Left lung (tissue), 10 donors: ENCODE data around the gene WWOX. TPM values are rescaled to one million over a fixed set of nuclear protein-coding genes. Genes with fewer than 3 reads are reported as not detected.

Experiments used
- ATAC-seq: fragments of 200-7000 bp; cut with Tn5 transposase; one replicate; pipeline ENCODE4 v1.9.1; 2020; ENCODE audit warnings: moderate library complexity
- DNase-seq, 4 donors: peaks; one replicate each; pipeline ENCODE4 v3.0.0-alpha.2; 2013 to 2020
- H3K27ac ChIP-seq, 2 donors: fragments of 200-600 bp; sonication (generic) in 1 of 2; one replicate each; pipeline versions ENCODE4 v1.5.0 to v1.8.0; 2020 to 2021
- H3K27me3 ChIP-seq, 2 donors: fragments of 200-600 bp; sonication (generic) in 1 of 2; one replicate each; pipeline versions ENCODE4 v1.5.0 to v1.8.0; 2020 to 2021
- H3K36me3 ChIP-seq, 2 donors: fragments of 200-600 bp; sonication (generic) in 1 of 2; one replicate each; pipeline versions ENCODE4 v1.5.0 to v1.8.0; 2020 to 2021
- H3K4me1 ChIP-seq, 2 donors: fragments of 200-600 bp; one replicate each; pipeline ENCODE4 v1.8.0; 2021
- H3K4me3 ChIP-seq, 2 donors: fragments of 200-600 bp; sonication (generic) in 1 of 2; one replicate each; pipeline versions ENCODE4 v1.5.0 to v1.8.0; 2020 to 2021; ENCODE audit warnings: mild to moderate bottlenecking in 1 of 2
- H3K9me3 ChIP-seq, 2 donors: fragments of 200-600 bp; sonication (generic) in 1 of 2; one replicate each; pipeline versions ENCODE4 v1.5.0 to v1.8.0; 2020 to 2021
- intact Hi-C, 2 donors: fragments of 100-400 bp; cut with DNase I; formaldehyde crosslinking; loops; one replicate each; pipeline versions ENCODE4 v1.11.2 to v1.14.2; 2022
- polyA plus RNA-seq, 6 donors: library from polyadenylated mRNA; unstranded; fragments of 120-200 nt; gene quantifications; one replicate each; pipeline ENCODE4 v1.2.1, GENCODE V29; 2013; ENCODE audit not compliant: insufficient read length in 6 of 6
- total RNA-seq, 2 donors: library from RNA; stranded (reverse); fragmentation: NEBNext Ultra II Directional; extraction: Animal tissue kit (Norgen Biotek cat#: 25700); gene quantifications; one replicate each; pipeline ENCODE4 v1.2.1, GENCODE V29; 2021
- TF ChIP-seq, protein P1 (sequence below), 2 donors: fragments of 200-600 bp; sonication (generic) in 1 of 2; IDR thresholded peaks; one replicate each; pipeline versions ENCODE4 v1.5.0 to v1.8.0; 2021; ENCODE audit warnings: antibody characterized with exemption in 2 of 2
- donor health status: DM: no; HTN: yes; CAD: no.
- donor health status: DM: no; HTN: no; CAD: no.

WWOX gene
- total and polyA plus RNA-seq, 8 donors, result 17.2 to 40.3 (median 30.8) TPM

DNA sequence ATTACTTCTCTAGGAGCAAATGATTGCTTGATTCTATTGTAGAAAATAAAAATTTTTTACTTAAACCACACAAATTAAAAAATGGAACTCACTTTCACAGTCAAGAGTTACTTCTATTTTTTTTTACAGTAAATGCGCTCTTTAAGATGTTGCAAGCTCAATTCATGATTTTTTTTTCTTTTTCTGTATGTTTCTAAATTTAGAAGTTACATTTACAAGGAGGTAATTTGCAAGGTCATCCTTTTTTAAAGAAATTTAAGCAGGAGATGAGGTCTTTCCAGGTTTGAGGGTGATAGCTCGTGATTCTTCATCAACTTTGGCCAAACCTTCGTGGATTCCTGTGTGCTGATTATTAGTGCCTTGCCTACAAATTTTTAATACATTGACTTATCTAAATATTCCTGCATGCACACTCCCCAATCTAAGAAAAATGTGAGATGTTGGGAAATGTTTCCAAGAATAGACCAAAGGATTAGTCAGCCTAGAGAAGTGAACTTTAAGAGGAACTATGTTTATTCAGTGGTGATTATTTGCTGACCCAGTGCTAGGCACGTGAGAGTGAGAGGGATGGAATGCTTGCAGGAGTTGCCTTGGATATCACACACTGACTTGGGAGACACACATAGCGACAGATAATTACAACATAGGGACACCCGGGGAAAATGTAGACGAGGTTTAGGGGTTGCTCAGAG, 1071.2 kb downstream of the WWOX start:
- peaks cover 0 to 5% of the 10 kb centered on the region in 2 donors for H3K9me3 ChIP-seq
- no peaks in the 10 kb centered on the region for H3K27me3 ChIP-seq
- peaks cover 19 to 33% of the 10 kb centered on the region in 2 donors for H3K4me1 ChIP-seq
- intact Hi-C loops, result no loop called here
- peak; percentile 86 for ATAC-seq
- peak overlapping the region; percentile 5 to 54 for H3K27ac ChIP-seq
- TF ChIP-seq, protein P1, sequence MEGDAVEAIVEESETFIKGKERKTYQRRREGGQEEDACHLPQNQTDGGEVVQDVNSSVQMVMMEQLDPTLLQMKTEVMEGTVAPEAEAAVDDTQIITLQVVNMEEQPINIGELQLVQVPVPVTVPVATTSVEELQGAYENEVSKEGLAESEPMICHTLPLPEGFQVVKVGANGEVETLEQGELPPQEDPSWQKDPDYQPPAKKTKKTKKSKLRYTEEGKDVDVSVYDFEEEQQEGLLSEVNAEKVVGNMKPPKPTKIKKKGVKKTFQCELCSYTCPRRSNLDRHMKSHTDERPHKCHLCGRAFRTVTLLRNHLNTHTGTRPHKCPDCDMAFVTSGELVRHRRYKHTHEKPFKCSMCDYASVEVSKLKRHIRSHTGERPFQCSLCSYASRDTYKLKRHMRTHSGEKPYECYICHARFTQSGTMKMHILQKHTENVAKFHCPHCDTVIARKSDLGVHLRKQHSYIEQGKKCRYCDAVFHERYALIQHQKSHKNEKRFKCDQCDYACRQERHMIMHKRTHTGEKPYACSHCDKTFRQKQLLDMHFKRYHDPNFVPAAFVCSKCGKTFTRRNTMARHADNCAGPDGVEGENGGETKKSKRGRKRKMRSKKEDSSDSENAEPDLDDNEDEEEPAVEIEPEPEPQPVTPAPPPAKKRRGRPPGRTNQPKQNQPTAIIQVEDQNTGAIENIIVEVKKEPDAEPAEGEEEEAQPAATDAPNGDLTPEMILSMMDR (IDR thresholded peaks at IDR 0.05), result no peak
- peak in 1 of 4 donors; percentile 78 for DNase-seq
- no peak overlapping the region for H3K4me3 ChIP-seq
- H3K36me3 ChIP-seq, result no peaks in the 10 kb centered on the region

DNA sequence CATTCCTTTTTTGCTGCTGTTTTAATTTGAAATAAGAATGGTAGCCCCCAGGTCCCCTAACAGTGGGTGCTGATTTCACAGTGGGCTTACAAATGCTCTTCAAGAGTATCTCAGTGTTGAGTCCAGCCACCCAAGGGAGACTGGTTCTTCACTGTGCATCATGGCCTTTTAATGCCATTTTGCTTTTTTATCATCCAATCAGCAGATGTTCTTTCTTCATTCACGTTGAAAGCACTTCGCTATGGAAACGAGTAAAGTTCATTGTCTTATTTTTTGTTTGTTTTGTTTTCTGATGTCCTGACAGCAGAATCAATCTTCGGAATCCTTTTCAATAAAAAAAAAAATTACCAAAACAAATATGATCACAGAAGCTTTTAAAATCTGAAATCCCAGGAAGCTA, 1072.0 kb downstream of the WWOX start:
- H3K36me3 ChIP-seq, result no peaks in the 10 kb centered on the region
- TF ChIP-seq, protein P1 (IDR thresholded peaks at IDR 0.05), result no peak
- H3K4me3 ChIP-seq, result no peak overlapping the region
- H3K27me3 ChIP-seq, result no peaks in the 10 kb centered on the region
- H3K4me1 ChIP-seq, result peaks cover 19 to 33% of the 10 kb centered on the region in 2 donors
- H3K9me3 ChIP-seq, result peaks cover 0 to 5% of the 10 kb centered on the region in 2 donors
- ATAC-seq (no peak), DNase-seq (no peak)
- peak overlapping the region; percentile 5 to 54 for H3K27ac ChIP-seq
- intact Hi-C loops, result no loop called here

DNA sequence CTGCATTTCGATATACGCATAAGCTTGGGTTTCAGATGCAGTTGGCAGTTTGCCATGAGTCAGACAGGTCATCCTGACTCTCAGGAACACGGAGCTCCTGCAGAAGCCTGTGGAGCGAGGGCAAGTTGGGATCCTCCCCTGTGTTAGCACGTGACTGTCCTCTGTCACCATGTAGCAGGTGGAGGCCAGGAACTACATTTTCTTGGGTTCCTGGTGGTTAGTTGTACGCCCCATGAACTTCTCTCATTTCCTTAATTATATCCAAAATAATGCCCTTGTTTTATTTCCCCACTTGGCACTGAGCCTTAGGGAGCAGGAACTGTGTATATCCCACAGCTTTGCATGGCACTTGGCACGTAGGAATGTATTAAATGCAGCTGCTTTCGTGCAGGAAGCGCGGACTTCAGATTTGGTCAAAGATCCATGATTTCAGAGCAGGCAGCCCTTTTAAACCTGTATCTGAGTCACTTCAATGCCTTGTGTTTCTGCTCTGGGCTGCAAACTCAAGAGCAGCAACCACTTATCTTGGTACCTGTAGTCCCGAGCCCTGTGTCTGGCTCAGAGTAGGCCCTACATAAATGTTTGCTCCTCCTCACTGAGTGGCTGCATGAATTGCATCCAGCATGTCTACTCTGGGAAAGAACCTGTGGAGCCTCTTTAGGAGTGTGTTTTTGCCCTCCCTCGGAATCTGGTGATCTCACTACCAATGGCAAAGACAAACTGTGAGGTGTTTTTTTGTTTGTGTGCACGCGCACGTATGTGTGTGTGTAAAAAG, 1072.7 kb downstream of the WWOX start:
- peaks cover 19 to 33% of the 10 kb centered on the region in 2 donors for H3K4me1 ChIP-seq
- H3K36me3 ChIP-seq, result no peaks in the 10 kb centered on the region
- H3K27me3 ChIP-seq, result no peaks in the 10 kb centered on the region
- no peak overlapping the region for H3K4me3 ChIP-seq
- DNase-seq (peak in 1 of 4 donors; percentile 63), ATAC-seq (peak; percentile 81)
- TF ChIP-seq, protein P1 (IDR thresholded peaks at IDR 0.05), result no peak
- peak overlapping the region in 1 of 2 donors; percentile 5 for H3K27ac ChIP-seq
- intact Hi-C loops, result no loop called here
- peaks cover 0 to 5% of the 10 kb centered on the region in 2 donors for H3K9me3 ChIP-seq

DNA sequence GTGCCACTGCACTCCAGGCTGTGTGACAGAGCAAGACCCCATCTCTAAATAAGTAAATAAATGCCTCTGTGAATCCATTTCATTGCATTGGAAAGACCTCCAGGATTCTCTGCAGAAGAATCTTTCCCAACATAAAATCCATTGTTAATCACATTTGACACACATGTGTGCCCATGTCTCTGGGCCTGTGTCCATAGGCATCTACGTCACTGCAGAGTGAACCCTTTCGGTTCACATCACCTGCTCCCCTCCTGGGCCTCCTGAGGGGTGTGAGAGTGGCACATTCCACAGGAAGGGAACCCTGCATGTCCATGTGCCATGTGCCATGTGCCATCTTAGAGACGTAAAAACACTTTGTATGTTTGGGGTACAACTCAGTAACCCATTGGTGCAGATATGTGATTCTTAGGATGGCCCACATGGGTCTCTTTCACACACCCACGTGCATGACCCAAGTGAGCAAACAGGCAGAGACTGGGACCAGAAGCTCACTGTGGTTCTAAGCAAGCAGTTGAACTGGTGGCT, 1073.6 kb downstream of the WWOX start:
- H3K27me3 ChIP-seq, result no peaks in the 10 kb centered on the region
- DNase-seq (no peak), ATAC-seq (no peak)
- peaks cover 0 to 2% of the 10 kb centered on the region in 2 donors for H3K9me3 ChIP-seq
- TF ChIP-seq, protein P1 (IDR thresholded peaks at IDR 0.05), result no peak
- intact Hi-C loops, result no loop called here
- H3K4me3 ChIP-seq, result no peak overlapping the region
- H3K4me1 ChIP-seq, result peaks cover 19 to 33% of the 10 kb centered on the region in 2 donors
- no peaks in the 10 kb centered on the region for H3K36me3 ChIP-seq
- no peak overlapping the region for H3K27ac ChIP-seq

DNA sequence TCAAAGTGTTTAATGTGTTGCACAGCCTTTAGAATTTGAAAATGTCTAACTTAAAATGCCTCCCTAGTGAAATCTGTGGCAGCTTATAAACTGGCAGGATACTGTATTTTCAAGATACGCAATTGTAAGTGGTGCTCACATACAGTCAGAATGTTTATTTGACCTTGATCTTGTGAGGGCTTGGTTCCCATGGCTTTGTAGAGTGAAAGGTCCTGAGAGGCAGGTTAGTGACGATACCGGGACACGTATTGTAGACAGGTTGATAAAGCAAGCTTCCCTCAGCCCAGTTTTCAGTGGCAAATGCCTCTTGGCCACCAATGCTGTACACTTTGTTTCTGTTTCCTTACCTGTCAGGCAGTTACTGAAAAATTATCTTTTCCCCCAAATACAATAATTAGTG, 1074.5 kb downstream of the WWOX start:
- H3K27ac ChIP-seq, result no peak overlapping the region
- H3K27me3 ChIP-seq, result no peaks in the 10 kb centered on the region
- no peaks in the 10 kb centered on the region for H3K9me3 ChIP-seq
- H3K4me3 ChIP-seq, result no peak overlapping the region
- TF ChIP-seq, protein P1 (IDR thresholded peaks at IDR 0.05), result no peak
- no peak for DNase-seq
- peaks cover 15 to 30% of the 10 kb centered on the region in 2 donors for H3K4me1 ChIP-seq
- intact Hi-C loops, result no loop called here
- ATAC-seq, result peak; percentile 33
- no peaks in the 10 kb centered on the region for H3K36me3 ChIP-seq
